Activated CD8-positive, alpha-beta memory T cell treated with anti-CD3 and anti-CD28 coated beads for 36 hours (primary cell): ENCODE data around the gene DOCK3. TPM values are rescaled to one million over a fixed set of nuclear protein-coding genes. Genes with fewer than 3 reads are reported as not detected.
"Not testable (repeated sequence)": the region's sequence is repeated elsewhere in the genome, so short reads cannot be mapped to it uniquely, and the experiment has no call there.

Experiments
- CTCF ChIA-PET: fragments of 350-600 bp; sonication (Branson Sonifier 250); formaldehyde crosslinking; loops from one replicate; lab custom pipeline; 2021; ENCODE audit warnings: antibody characterized with exemption; lab: Charles Lee
- POLR2A ChIA-PET: fragments of 350-600 bp; sonication (Branson Sonifier 250); formaldehyde crosslinking; loops from one replicate; lab custom pipeline; 2021; ENCODE audit warnings: antibody characterized with exemption; lab: Charles Lee
- total RNA-seq, 2 experiments: library from RNA; stranded (reverse); gene quantifications; one replicate each; pipeline ENCODE4 v1.2.3, GENCODE V29; 2021

Gene DOCK3
- total RNA-seq, 2 experiments from 2014 or later = 2.1 to 2.5 TPM

DNA sequence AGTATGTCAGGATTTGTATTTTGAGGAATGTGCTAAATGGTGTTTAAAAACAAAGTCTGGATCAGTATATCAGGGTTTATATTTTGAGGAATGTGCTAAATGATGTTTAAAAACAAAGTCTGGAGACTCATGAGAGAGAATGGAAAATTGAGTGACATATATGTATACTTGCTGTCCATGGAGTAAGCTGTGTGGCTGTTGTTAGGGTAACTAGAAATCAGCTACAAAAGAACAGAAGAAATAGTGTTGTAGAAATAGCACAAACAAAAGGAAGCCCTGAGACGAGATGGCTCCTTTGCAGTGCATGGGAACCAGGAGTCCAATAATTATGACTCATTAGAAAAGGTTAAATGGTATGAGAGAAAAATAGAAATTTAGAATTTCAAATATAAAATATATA lies 427.7 kb downstream of the DOCK3 start:
- CTCF ChIA-PET = no interaction called here

GRCh38 chr3:51106242-51106876 lies 431.6 kb downstream of the DOCK3 start:
- CTCF ChIA-PET = no interaction called here
- POLR2A ChIA-PET = no interaction called here

More for the DNA sequence above, 427.7 kb downstream of the DOCK3 start:
- POLR2A ChIA-PET = no interaction called here

DNA sequence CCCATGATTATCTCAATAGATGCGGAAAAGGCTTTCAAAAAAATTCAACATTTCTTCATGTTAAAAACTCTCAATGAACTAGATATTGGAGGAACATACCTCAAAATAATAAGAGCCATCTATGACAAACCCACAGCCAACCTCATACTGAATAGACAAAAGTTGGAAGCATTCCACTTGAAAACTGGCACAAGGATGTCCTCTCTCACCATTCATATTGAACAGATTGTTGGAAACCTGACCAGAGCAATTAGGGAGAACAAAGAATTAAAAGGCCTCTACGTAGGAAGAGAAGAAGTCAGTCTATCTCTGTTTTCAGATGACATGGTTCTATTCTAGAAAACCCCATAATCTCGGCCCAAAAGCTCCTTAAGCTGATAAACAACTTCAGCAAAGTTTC lies 435.9 kb downstream of the DOCK3 start:
- ChIA-PET POLR2A (no interaction called here), CTCF (no interaction called here)

DNA sequence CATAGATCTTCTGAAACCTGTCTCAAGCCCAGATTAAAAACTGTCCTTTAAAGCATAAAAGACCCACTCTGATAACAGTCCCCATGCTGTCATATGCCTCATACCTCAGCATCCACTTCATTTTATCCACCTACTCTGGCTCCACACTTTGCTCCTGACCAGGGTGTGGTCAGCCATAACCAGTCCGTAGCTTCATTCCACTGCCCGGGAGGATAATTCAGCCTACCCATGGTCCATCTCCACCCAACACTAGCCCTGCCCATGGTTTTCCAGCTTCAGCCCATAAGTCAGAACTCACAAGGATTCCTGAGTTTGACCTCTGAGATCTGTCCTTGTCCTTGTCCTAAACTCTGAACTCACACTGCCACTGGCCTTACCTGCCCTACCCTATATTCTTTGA lies 448.2 kb downstream of the DOCK3 start:
- POLR2A ChIA-PET = no interaction called here
- CTCF ChIA-PET = no interaction called here

GRCh38 chr3:51123531-51123930 lies 448.8 kb downstream of the DOCK3 start:
- ChIA-PET CTCF (no interaction called here), POLR2A (no interaction called here)

- CTCF ChIA-PET, POLR2A ChIA-PET: not testable (repeated sequence)
Observed at GRCh38 chr3:51131607-51132006, 456.9 kb downstream of the DOCK3 start.

- ChIA-PET POLR2A (no interaction called here), CTCF (no interaction called here)
Observed at GRCh38 chr3:51137715-51138114, 463.0 kb downstream of the DOCK3 start.

- ChIA-PET POLR2A (no interaction called here), CTCF (no interaction called here)
Observed at GRCh38 chr3:51139616-51140015, 464.9 kb downstream of the DOCK3 start.

- CTCF ChIA-PET = no interaction called here
Observed at GRCh38 chr3:51141573-51141972, 466.8 kb downstream of the DOCK3 start.

DNA sequence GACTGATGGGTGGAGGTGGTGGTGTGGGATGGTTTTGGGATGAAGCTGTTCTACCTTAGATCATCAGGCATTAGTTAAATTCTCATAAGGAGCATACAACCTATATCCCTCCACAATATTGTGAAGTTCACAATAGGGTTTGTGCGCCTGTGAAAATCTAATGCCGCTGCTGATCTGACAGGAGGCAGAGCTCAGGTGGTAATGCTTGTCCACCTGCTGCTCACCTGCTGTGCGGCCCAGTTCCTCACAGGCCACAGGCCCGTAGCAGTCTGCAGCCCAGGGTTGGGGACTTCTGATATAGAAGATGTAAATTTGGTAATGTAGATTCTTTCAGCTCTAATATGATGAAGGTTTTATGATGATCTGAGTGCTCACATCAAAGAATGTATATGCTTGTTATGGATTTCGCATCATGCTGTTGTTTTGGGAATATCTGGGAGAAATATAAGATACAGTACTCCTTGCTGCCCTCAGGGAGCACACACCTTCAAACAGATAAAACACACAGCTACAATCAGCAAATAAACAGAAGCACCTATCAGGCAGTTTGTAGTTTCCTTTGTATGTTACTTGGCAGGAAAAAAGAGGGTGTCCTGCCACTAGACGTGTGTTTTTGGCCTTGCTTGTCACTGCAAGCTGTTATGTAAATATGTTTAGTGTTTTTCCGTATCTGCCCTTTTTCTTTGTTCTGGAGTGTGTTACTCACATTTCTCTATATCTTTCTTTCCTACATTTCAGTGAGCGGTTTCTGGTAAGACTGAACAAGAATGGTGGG lies 471.3 kb downstream of the DOCK3 start:
- CTCF ChIA-PET = no interaction called here

More at GRCh38 chr3:51141573-51141972, 466.8 kb downstream of the DOCK3 start:
- POLR2A ChIA-PET = no interaction called here

GRCh38 chr3:51146781-51147180 lies 472.1 kb downstream of the DOCK3 start:
- ChIA-PET POLR2A (no interaction called here), CTCF (no interaction called here)

More for the DNA sequence above, 471.3 kb downstream of the DOCK3 start:
- POLR2A ChIA-PET = no interaction called here

DNA sequence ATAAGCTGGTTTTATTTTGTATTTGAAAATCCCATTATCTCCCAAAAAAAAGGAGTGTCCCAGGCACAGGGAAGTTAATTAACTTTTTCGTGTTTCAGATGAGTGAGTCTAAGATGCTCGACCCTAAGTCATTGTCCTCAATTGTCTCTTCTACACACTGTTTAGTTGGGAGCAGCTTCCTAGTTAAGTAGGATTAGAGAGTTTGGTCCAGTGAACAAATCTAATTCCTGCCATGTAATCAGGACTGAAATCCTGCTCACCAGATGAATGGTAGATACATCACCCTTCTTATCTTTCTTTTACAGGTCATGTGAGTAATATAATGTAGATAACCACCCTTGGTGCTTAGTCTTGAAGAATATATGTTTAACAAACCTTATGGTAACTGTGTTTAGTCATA lies 481.4 kb downstream of the DOCK3 start:
- CTCF ChIA-PET = no interaction called here
- POLR2A ChIA-PET = no interaction called here

GRCh38 chr3:51163051-51163450 lies 488.3 kb downstream of the DOCK3 start:
- ChIA-PET CTCF (no interaction called here), POLR2A (no interaction called here)

DNA sequence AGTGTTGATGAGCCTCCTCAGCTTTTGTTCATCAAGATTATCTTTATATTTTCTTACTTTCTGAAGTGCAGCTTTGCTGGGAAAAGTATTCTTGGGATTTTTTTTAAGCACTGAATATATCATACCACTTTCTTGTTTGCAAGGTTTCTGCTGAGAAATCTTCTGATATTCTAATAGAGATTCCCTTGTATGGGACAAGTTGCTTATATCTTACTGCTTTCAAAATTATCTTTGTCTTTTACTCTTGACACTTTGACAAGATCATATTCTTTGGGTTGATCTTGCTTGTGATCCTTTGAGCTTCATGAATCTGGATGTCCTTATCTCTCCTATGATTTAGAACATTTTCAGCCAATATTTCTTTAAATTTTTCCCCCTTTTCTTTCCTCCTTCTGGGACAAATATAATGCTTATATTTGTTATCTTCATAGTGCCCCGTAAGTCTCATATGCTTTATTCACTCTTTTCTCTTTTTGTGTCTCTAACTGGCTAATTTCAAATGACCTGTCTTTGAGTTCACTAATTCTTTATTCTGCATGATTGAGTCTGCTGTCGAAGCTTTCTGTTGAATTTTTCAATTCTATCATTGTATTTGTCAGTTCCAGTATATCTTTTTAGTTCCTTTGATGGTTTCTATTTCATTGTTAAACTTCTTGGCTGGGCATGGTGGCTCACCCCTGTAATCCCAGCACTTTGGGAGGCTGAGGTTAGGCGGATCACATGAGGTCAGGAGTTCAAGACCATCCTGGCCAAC lies 499.0 kb downstream of the DOCK3 start:
- POLR2A ChIA-PET = no interaction called here

GRCh38 chr3:51176923-51177322 lies 502.2 kb downstream of the DOCK3 start:
- ChIA-PET POLR2A (no interaction called here), CTCF (no interaction called here)

More for the DNA sequence above, 499.0 kb downstream of the DOCK3 start:
- CTCF ChIA-PET = no interaction called here

DNA sequence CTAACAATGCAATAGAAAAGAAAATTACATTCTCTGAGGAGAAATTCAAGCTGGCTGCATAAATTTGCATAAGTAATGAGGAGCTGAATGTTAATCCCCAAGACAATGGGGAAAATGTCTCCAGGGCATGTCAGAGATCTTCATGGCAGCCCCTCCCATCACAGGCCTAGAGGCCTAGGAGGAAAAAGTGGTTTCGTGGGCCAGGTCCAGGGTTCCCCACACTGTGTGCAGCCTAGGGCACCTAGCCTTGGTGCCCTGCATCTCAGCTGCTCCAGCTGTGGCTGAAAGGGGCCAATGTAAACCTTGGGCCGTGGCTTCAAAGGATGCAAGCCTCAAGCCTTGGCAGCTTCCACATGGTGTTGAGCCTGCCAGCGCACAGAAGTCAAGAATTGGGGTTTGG lies 511.7 kb downstream of the DOCK3 start:
- POLR2A ChIA-PET, CTCF ChIA-PET: not testable (repeated sequence)

DNA sequence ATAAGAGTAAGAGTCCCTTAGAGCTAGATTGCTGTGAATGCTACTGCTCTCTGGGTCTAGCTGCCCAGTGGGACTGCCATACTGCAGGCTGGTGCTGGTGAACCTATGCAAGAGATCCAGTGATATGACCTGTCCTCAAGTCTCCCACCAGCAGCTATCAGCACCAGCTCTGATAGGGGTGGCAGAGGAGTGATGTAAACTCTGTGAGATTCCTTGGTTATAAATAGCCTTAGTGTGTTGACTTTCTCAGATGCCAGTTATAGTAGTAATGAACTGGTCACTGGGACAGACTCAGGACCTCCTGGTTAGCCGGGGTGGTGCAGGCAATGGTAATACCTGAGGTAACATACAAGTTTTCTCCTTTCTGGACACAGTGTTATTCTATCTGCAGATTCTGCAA lies 515.5 kb downstream of the DOCK3 start:
- POLR2A ChIA-PET = no interaction called here
- CTCF ChIA-PET = no interaction called here

- POLR2A ChIA-PET = no interaction called here
- CTCF ChIA-PET = no interaction called here
Observed at GRCh38 chr3:51190827-51191226, 516.1 kb downstream of the DOCK3 start.

DNA sequence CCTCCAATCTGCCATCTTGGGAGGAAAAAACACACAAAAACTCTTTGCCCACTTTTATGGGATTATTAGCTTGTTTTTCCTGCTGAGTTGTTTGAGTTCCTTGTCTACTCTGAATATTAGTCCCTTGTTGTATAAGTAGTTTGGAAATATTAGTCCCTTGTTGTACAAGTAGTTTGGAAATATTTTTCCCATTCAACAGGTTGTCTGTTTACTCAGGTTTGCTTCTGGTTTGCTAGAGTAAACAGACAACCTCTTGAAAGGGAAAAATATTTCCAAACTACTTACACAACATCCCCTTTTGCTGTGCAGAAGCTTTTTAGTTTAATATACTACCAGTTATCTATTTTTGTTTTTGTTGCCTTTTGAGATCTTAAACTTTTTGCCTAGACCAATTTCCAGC lies 517.0 kb downstream of the DOCK3 start:
- CTCF ChIA-PET = no interaction called here
- POLR2A ChIA-PET = no interaction called here

DNA sequence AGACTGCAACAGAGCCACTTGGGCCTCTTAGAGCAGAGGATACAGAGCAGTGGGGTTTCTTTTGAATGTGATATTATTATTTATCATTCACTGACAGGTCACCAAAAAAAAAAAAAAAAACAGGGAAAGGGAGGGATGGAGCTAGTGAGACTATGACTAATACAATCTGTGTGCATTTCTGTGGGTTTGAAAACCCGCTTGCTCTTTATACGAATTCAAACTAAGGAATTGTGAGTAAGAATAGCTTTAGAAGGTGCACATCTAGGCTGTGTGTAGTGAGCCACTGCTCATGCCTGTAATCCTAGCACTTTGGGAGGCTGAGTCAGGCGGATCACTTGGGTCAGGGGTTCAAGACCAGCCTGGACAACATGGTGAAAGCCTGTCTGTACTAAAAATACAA lies 523.8 kb downstream of the DOCK3 start:
- ChIA-PET CTCF (no interaction called here), POLR2A (interaction anchor here (0.6 kb wide), 1 partner anchor 276 kb away, joined by 5 read pairs; no protein-coding TSS in a partner anchor)
